Left lung (tissue), 10 donors: ENCODE measurements around the gene CENPW. TPM values are rescaled to one million over a fixed set of nuclear protein-coding genes. Genes with fewer than 3 reads are reported as not detected.

Experiments used
- ATAC-seq: fragments of 200-7000 bp; cut with Tn5 transposase; one replicate; pipeline ENCODE4 v1.9.1; 2020; ENCODE audit warnings: moderate library complexity
- DNase-seq, 4 donors: peaks; one replicate each; pipeline ENCODE4 v3.0.0-alpha.2; 2013 to 2020
- H3K27ac ChIP-seq, 2 donors: fragments of 200-600 bp; sonication (generic) in 1 of 2; one replicate each; pipeline versions ENCODE4 v1.5.0 to v1.8.0; 2020 to 2021
- H3K27me3 ChIP-seq, 2 donors: fragments of 200-600 bp; sonication (generic) in 1 of 2; one replicate each; pipeline versions ENCODE4 v1.5.0 to v1.8.0; 2020 to 2021
- H3K36me3 ChIP-seq, 2 donors: fragments of 200-600 bp; sonication (generic) in 1 of 2; one replicate each; pipeline versions ENCODE4 v1.5.0 to v1.8.0; 2020 to 2021
- H3K4me1 ChIP-seq, 2 donors: fragments of 200-600 bp; one replicate each; pipeline ENCODE4 v1.8.0; 2021
- H3K4me3 ChIP-seq, 2 donors: fragments of 200-600 bp; sonication (generic) in 1 of 2; one replicate each; pipeline versions ENCODE4 v1.5.0 to v1.8.0; 2020 to 2021; ENCODE audit warnings: mild to moderate bottlenecking in 1 of 2
- H3K9me3 ChIP-seq, 2 donors: fragments of 200-600 bp; sonication (generic) in 1 of 2; one replicate each; pipeline versions ENCODE4 v1.5.0 to v1.8.0; 2020 to 2021
- CTCF ChIP-seq, 2 donors: fragments of 200-600 bp; sonication (generic) in 1 of 2; IDR thresholded peaks; one replicate each; pipeline versions ENCODE4 v1.5.0 to v1.8.0; 2021; ENCODE audit warnings: antibody characterized with exemption in 2 of 2
- intact Hi-C, 2 donors: fragments of 100-400 bp; cut with DNase I; formaldehyde crosslinking; loops; one replicate each; pipeline versions ENCODE4 v1.11.2 to v1.14.2; 2022
- polyA plus RNA-seq, 6 donors: library from polyadenylated mRNA; unstranded; fragments of 120-200 nt; gene quantifications; one replicate each; pipeline ENCODE4 v1.2.1, GENCODE V29; 2013; ENCODE audit not compliant: insufficient read length in 6 of 6
- total RNA-seq, 2 donors: library from RNA; stranded (reverse); fragmentation: NEBNext Ultra II Directional; extraction: Animal tissue kit (Norgen Biotek cat#: 25700); gene quantifications; one replicate each; pipeline ENCODE4 v1.2.1, GENCODE V29; 2021
- donor health status: DM: no; HTN: yes; CAD: no.
- donor health status: DM: no; HTN: no; CAD: no.

Gene CENPW
- total and polyA plus RNA-seq, 8 donors, result 8.5 to 36.8 (median 22.4) TPM

- intact Hi-C loops, result no loop called here
- no peak for DNase-seq
- no peak overlapping the region for H3K27ac ChIP-seq
- H3K36me3 ChIP-seq, result no peaks in the 10 kb centered on the region
- no peaks in the 10 kb centered on the region for H3K4me1 ChIP-seq
- no peak overlapping the region for H3K4me3 ChIP-seq
- no peaks in the 10 kb centered on the region for H3K27me3 ChIP-seq
- TF ChIP-seq CTCF (IDR thresholded peaks at IDR 0.05), result no peak
- H3K9me3 ChIP-seq, result no peaks in the 10 kb centered on the region
- no peak for ATAC-seq
Observed at GRCh38 chr6:126318797-126319196, 21.1 kb upstream of the CENPW start.

- Histone ChIP-seq H3K27ac (no peak overlapping the region), H3K9me3 (no peaks in the 10 kb centered on the region), H3K27me3 (no peaks in the 10 kb centered on the region), H3K36me3 (no peaks in the 10 kb centered on the region), H3K4me1 (peaks cover 0 to 16% of the 10 kb centered on the region in 2 donors), H3K4me3 (no peak overlapping the region)
- intact Hi-C loops, result no loop called here
- ATAC-seq (no peak), DNase-seq (no peak)
- no peak for TF ChIP-seq CTCF (IDR thresholded peaks at IDR 0.05)
Observed at GRCh38 chr6:126333729-126334128, 6.2 kb upstream of the CENPW start.

- no peaks in the 10 kb centered on the region for H3K9me3 ChIP-seq
- H3K27me3 ChIP-seq, result no peaks in the 10 kb centered on the region
- peaks cover 0 to 16% of the 10 kb centered on the region in 2 donors for H3K4me1 ChIP-seq
- H3K36me3 ChIP-seq, result no peaks in the 10 kb centered on the region
- no peak overlapping the region for H3K27ac ChIP-seq
- no peak overlapping the region for H3K4me3 ChIP-seq
- ATAC-seq (no peak), DNase-seq (no peak)
- intact Hi-C loops, result no loop called here
- TF ChIP-seq CTCF (IDR thresholded peaks at IDR 0.05), result no peak
Observed at GRCh38 chr6:126335210-126335609, 4.7 kb upstream of the CENPW start.

- TF ChIP-seq CTCF (IDR thresholded peaks at IDR 0.05), result no peak
- Histone ChIP-seq H3K4me3 (no peak overlapping the region), H3K27me3 (no peaks in the 10 kb centered on the region), H3K36me3 (no peaks in the 10 kb centered on the region), H3K27ac (no peak overlapping the region), H3K9me3 (no peaks in the 10 kb centered on the region), H3K4me1 (peaks cover 11 to 29% of the 10 kb centered on the region in 2 donors)
- peak; percentile 46 for ATAC-seq
- DNase-seq, result peak in 2 of 4 donors; percentile 76 to 82
- intact Hi-C loops, result no loop called here
Observed at GRCh38 chr6:126337323-126337722, 2.6 kb upstream of the CENPW start.

- H3K4me1 ChIP-seq, result peaks cover 11 to 32% of the 10 kb centered on the region in 2 donors
- no peaks in the 10 kb centered on the region for H3K27me3 ChIP-seq
- intact Hi-C loops, result no loop called here
- ATAC-seq (no peak), DNase-seq (no peak)
- H3K36me3 ChIP-seq, result no peaks in the 10 kb centered on the region
- no peak overlapping the region for H3K4me3 ChIP-seq
- no peak overlapping the region for H3K27ac ChIP-seq
- no peaks in the 10 kb centered on the region for H3K9me3 ChIP-seq
- TF ChIP-seq CTCF (IDR thresholded peaks at IDR 0.05), result no peak
Observed at GRCh38 chr6:126341126-126341525, 1.2 kb downstream of the CENPW start.
